ENCODE measurements around the gene ARHGEF1. TPM values are rescaled to one million over a fixed set of nuclear protein-coding genes. Genes with fewer than 3 reads are reported as not detected.

The ARHGEF1 gene
- total RNA-seq, 4 donors from 2014 or later = 34.1 to 106 (median 53.9) TPM

DNA sequence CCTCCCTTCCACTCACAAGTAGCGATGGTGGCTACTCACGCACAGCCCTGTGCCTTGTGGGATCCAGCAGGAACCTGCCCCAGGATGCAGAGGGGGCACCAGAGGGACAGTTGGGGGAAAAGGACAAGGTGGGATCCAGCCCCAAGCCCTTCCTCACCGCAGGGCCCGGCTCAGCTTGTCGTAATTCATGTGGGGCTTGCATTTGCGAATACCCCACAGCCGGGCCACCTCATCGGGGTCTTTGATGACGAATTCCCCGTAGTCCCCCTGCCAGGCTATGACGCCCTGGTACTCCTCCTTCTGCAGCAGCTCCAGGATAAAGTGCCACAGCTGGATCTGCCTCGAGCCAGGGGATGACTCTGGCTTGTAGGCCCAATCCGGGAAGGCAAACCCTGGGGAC is 26.7 kb downstream of the ARHGEF1 start:
- TF ChIP-seq, protein P1, sequence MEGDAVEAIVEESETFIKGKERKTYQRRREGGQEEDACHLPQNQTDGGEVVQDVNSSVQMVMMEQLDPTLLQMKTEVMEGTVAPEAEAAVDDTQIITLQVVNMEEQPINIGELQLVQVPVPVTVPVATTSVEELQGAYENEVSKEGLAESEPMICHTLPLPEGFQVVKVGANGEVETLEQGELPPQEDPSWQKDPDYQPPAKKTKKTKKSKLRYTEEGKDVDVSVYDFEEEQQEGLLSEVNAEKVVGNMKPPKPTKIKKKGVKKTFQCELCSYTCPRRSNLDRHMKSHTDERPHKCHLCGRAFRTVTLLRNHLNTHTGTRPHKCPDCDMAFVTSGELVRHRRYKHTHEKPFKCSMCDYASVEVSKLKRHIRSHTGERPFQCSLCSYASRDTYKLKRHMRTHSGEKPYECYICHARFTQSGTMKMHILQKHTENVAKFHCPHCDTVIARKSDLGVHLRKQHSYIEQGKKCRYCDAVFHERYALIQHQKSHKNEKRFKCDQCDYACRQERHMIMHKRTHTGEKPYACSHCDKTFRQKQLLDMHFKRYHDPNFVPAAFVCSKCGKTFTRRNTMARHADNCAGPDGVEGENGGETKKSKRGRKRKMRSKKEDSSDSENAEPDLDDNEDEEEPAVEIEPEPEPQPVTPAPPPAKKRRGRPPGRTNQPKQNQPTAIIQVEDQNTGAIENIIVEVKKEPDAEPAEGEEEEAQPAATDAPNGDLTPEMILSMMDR (IDR thresholded peaks at IDR 0.05; ENCODE audit: low read depth) = no peak

DNA sequence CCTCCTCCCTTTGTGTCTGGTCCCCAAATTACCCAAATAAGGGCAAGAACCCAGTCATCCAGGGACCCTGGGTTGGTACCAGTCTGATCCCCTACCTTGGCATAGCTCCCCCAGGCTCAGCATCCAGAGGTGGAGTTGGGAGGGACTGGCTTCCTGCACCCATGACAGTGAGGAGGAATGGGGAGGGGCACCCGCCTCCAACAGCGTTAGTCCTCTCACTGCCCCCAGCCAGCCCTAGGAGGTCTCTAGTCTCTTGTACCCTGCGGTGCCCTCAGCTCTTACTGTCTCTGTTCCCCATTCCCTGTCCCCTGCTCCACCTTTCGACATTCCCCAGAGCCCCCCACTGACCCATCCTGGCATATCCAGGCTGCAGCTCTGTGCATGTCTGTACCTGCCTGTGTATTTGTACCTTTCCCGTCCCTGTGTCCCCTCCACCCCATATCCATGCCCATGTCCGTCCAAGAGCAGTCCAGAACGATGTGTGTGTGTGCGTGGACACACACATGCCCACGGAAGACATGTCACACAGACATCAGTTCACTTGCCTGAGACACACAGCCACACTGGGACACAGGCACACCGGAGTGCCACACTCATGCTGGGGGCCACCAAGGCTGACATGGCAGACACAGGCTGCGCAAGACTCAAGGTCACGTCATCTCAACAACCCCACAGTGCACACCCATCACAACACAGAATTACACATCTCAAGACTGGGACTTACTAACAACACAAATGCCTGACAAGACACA is 27.4 kb downstream of the ARHGEF1 start:
- TF ChIP-seq, protein P1 (IDR thresholded peaks at IDR 0.05; ENCODE audit: low read depth) = no peak

DNA sequence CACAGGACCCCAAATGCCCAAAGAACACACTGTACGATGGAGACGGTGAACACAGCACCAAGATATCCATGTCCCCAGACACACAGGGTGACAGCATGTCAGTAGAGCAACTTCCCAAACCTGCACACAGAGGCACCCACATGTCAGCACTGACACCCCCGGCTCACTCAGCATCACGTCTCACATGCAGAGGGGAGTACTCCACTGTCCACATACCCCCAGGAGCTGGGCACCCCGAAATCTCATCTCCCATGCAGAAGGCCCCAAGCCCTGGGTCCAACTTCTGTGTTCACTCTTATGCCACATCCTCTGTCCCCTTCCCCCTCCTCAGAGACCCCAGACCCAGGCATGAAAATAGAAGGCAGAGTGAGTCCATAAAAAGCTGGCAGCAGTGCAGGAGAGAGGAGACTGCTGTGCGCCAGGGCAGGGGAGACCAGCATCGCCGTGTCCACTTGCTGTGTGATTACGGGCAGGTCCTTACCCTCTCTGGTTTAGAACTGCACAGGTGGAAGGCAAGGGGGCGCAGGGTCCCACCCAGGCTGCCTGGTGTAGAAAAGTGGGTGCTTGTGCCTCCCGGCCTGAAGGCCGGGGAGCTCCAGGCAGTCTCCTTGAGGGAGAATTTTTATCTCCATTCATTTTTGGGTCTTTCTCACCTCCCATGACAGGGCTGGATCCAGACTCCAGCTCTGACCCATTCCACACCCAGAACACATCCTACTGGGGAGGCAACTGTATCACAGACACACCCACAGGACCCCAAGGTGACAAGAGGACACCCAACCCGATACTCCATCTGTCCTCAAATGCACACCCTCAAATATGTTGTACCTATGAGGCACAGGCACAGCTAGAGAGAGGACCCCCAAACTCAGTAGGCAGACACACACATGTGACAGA is 28.3 kb downstream of the ARHGEF1 start:
- TF ChIP-seq, protein P1 (IDR thresholded peaks at IDR 0.05; ENCODE audit: low read depth) = no peak

DNA sequence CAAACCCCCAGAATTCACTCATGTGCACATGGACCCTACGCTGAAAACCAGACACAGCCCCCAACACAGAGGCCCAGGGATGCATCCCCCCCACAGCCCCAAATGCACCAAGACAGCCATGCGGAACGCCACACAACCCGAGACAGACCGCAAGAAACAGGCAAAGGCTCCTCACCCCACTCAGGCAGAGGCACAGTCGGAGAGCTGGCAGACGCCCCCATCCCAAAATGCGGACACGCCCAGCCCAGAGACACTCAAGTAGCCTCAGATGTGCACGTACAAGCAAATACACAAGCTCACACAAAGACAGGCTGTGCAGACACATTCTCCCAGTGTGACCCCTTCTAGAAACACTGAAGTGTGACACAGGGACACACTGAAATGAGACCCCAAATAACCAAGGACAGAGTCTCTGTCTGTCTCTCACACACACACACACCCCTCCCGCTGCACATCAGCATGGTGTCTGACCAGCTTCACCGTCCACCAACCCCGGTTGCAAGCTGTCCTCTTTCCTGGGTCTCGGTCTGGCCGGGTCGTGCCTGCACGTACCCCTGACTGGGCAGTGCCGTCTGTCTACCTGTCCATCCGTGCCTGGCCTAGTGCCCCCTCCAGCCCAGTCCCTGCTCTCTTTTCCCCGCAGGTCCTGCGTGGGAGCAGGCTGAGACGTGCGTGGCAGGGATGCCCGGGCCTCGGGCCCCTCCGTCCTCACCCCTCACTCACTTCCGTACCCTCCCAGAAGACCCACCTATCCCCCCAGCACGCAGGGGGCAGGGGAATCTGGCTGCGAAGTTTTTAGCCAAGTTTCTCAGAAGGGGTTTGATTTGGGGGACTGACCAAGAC is 29.1 kb downstream of the ARHGEF1 start:
- TF ChIP-seq, protein P1 (IDR thresholded peaks at IDR 0.05; ENCODE audit: low read depth) = no peak

DNA sequence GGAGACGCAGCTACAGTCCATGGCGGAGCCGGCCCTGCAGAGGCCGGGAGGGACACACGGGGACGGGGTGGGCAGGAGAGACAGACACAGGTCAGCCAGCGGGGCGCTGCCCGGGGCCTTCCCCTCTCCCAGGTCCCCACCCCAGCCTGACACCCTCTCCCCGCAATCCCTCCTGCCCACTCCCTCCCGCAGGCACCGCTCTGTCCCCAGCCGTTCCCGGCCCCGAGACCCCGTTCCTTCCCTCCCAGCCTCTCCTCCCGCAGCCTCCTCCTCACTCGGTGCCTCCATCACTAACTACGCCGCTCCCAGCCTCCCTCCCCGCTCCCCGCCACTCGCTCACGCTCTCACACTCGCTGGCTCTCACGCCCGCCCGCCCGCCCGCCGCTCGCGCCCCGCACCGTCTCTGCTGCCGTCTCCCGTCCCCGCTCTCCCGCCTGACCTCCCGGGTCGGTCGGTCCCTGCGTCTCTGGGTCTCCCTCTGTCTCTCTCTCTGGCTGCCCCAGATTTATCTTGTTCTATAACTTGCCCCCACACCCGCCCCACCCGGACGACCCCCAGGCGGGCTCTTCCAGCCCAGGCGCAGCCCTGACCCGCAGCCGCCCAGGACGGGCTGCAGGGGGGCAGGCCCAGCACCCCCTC is 30.0 kb downstream of the ARHGEF1 start:
- TF ChIP-seq, protein P1 (IDR thresholded peaks at IDR 0.05; ENCODE audit: low read depth) = no peak

DNA sequence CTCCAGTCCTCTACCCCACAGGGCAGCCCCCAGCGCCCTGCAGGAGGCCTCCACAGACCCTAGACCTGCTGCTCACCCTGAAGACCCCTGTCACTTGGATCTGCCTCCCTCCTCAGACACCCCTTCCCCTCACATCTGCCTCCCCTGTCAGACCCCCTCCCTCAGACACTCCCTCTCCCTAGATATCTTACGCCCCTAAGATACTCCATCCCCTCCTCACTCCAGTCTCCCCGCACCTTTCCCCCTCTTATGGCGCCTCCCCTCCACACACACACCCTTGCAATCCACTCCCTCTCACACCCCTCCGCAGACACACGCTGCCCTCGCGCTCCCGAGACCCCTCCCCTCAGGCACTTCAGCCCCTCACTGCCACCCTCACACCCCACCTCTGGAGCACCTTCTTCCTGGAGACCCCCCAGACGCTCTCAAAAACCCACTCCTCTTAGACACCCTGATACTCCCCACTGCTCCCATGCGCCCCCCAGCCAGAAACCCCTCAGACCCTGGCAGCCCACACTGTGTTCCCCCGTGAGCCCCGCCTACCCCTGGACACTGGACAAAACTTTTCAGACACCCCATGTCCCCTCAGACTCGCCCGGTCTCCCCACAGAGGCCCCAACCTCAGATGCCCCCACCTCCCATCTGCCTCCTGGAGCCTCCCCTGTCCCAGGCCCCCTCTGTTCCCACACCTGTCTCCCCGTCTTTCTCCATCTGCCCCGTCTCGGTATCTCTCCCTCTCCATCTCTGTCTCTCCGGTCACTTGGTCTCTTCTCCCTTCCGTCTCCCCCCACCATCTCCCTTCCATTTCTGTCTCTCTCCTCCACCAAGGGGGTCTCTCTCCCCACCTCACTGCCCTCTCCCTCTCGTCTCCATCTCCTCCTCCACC is 30.8 kb downstream of the ARHGEF1 start:
- TF ChIP-seq, protein P1 (IDR thresholded peaks at IDR 0.05; ENCODE audit: low read depth) = no peak
